ENCODE results near the gene MSI2. TPM values are rescaled to one million over a fixed set of nuclear protein-coding genes. Genes with fewer than 3 reads are reported as not detected.
"Not testable (repeated sequence)": the region's sequence is repeated elsewhere in the genome, so short reads cannot be mapped to it uniquely, and the experiment has no call there.

MSI2 gene
- total and polyA plus RNA-seq, 4 donors: 9.4 to 64.0 (median 30.4) TPM

DNA sequence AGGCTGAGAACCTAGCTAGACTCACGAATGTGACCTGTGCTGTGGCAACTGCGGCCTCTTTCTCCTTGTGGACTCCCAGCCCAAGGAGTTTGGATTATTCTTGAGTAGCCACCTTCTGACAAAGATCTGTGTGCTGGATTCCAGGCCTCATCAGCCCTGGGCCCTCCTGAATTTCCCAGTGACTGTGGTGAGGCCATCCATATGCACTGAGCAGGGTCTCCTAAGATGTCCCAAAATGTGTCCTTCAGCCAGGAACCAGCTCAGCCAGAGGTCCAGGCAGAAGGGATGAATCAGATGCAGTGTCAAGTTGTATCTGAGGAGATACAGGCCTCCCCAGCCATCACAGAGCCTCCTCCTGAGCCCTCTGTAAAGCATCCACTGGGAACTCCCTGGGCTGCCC, 364.3 kb downstream of the MSI2 start:
- 97% methylated on average over 2 of the region's 2 CpGs for WGBS, 2 donors
- Histone ChIP-seq H3K27ac (ENCODE audit: low read depth in 1 of 2, low read length in 1 of 2) (no peak overlapping the region), H3K4me3 (no peak overlapping the region), H3K9me3 (ENCODE audit: control insufficient read depth in 4 of 4, insufficient read depth in 3 of 4, low read length in 3 of 4) (no peaks in the 10 kb centered on the region), H3K27me3 (ENCODE audit: control insufficient read depth in 3 of 3, insufficient read depth in 3 of 3, low read length in 2 of 3) (no peaks in the 10 kb centered on the region), H3K9ac (ENCODE audit: insufficient read depth in 1 of 2, low read length in 2 of 2) (no peak overlapping the region), H3K36me3 (ENCODE audit: control insufficient read depth in 4 of 4, insufficient read depth in 4 of 4, low read length in 4 of 4) (no peaks in the 10 kb centered on the region), H3K4me1 (ENCODE audit: control insufficient read depth in 5 of 5, insufficient read depth in 5 of 5, low read length in 5 of 5) (peaks cover 3 to 25% (median 12%) of the 10 kb centered on the region in 5 donors)
- ATAC-seq (ENCODE audit: insufficient read depth, low FRiP score): no peak
- TF ChIP-seq, protein P1, sequence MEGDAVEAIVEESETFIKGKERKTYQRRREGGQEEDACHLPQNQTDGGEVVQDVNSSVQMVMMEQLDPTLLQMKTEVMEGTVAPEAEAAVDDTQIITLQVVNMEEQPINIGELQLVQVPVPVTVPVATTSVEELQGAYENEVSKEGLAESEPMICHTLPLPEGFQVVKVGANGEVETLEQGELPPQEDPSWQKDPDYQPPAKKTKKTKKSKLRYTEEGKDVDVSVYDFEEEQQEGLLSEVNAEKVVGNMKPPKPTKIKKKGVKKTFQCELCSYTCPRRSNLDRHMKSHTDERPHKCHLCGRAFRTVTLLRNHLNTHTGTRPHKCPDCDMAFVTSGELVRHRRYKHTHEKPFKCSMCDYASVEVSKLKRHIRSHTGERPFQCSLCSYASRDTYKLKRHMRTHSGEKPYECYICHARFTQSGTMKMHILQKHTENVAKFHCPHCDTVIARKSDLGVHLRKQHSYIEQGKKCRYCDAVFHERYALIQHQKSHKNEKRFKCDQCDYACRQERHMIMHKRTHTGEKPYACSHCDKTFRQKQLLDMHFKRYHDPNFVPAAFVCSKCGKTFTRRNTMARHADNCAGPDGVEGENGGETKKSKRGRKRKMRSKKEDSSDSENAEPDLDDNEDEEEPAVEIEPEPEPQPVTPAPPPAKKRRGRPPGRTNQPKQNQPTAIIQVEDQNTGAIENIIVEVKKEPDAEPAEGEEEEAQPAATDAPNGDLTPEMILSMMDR (IDR thresholded peaks at IDR 0.05; ENCODE audit: control extremely low read depth, extremely low read depth): no peak
- no peak for DNase-seq

DNA sequence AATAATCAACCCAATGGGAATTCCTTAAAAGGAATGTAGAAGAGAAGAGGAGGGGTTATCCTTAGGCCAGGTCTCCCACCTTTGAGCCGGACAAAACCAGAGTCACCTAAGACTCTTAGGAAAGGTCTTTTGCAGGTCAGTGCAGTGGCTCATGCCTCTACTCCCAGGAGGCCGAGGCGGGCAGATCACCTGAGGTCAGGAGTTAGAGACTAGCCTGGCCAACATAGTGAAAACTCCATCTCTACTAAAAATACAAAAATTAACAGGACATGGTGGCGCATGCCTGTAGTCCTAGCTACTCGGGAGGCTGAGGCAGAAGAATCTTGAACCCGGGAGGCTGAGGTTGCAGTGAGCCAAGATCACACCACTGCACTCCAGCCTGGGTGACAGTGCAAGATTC, 365.5 kb downstream of the MSI2 start:
- not testable (repeated sequence) for H3K27ac ChIP-seq (ENCODE audit: low read depth in 1 of 2, low read length in 1 of 2); DNase-seq

DNA sequence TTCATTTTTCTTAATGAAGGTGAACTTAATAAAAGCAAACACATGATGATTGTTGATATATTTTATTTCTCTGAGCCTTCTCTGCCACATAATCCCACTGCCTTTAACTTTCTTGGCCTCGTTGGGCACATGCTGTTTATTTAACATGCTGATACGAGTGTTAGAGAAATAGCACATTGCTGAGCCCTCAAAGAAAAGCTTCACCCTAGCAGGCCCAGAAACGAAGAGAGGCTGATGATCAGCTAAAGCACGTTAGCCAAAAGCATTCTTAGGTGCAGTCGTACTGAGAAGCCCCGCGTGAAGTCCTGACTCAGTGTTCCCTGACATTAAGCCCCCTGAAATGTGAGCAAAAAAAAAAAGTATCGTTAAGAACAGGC, 366.0 kb downstream of the MSI2 start:
- H3K9ac ChIP-seq (ENCODE audit: insufficient read depth in 1 of 2, low read length in 2 of 2): no peak overlapping the region
- peak overlapping the region in 1 of 2 donors; percentile 9 for H3K27ac ChIP-seq (ENCODE audit: low read depth in 1 of 2, low read length in 1 of 2)
- no peaks in the 10 kb centered on the region for H3K9me3 ChIP-seq (ENCODE audit: control insufficient read depth in 4 of 4, insufficient read depth in 3 of 4, low read length in 3 of 4)
- DNase-seq (peak in 2 of 3 donors; percentile 55 to 59), ATAC-seq (ENCODE audit: insufficient read depth, low FRiP score) (no peak)
- H3K4me3 ChIP-seq: no peak overlapping the region
- H3K4me1 ChIP-seq (ENCODE audit: control insufficient read depth in 5 of 5, insufficient read depth in 5 of 5, low read length in 5 of 5): peaks cover 3 to 30% (median 12%) of the 10 kb centered on the region in 5 donors
- H3K27me3 ChIP-seq (ENCODE audit: control insufficient read depth in 3 of 3, insufficient read depth in 3 of 3, low read length in 2 of 3): no peaks in the 10 kb centered on the region
- TF ChIP-seq, protein P1 (IDR thresholded peaks at IDR 0.05; ENCODE audit: control extremely low read depth, extremely low read depth): no peak
- WGBS, 2 donors: 60 to 69% methylated on average over 8 of the region's 8 CpGs
- no peaks in the 10 kb centered on the region for H3K36me3 ChIP-seq (ENCODE audit: control insufficient read depth in 4 of 4, insufficient read depth in 4 of 4, low read length in 4 of 4)

More for the DNA sequence above, 365.5 kb downstream of the MSI2 start:
- H3K36me3 ChIP-seq (ENCODE audit: control insufficient read depth in 4 of 4, insufficient read depth in 4 of 4, low read length in 4 of 4); H3K9ac ChIP-seq (ENCODE audit: insufficient read depth in 1 of 2, low read length in 2 of 2); ATAC-seq (ENCODE audit: insufficient read depth, low FRiP score); H3K27me3 ChIP-seq (ENCODE audit: control insufficient read depth in 3 of 3, insufficient read depth in 3 of 3, low read length in 2 of 3); H3K4me3 ChIP-seq; H3K9me3 ChIP-seq (ENCODE audit: control insufficient read depth in 4 of 4, insufficient read depth in 3 of 4, low read length in 3 of 4): not testable (repeated sequence)
- WGBS, 2 donors: 96 to 97% methylated on average over 6 of the region's 6 CpGs
- H3K4me1 ChIP-seq (ENCODE audit: control insufficient read depth in 5 of 5, insufficient read depth in 5 of 5, low read length in 5 of 5): peaks cover 3 to 30% (median 12%) of the 10 kb centered on the region in 5 donors

DNA sequence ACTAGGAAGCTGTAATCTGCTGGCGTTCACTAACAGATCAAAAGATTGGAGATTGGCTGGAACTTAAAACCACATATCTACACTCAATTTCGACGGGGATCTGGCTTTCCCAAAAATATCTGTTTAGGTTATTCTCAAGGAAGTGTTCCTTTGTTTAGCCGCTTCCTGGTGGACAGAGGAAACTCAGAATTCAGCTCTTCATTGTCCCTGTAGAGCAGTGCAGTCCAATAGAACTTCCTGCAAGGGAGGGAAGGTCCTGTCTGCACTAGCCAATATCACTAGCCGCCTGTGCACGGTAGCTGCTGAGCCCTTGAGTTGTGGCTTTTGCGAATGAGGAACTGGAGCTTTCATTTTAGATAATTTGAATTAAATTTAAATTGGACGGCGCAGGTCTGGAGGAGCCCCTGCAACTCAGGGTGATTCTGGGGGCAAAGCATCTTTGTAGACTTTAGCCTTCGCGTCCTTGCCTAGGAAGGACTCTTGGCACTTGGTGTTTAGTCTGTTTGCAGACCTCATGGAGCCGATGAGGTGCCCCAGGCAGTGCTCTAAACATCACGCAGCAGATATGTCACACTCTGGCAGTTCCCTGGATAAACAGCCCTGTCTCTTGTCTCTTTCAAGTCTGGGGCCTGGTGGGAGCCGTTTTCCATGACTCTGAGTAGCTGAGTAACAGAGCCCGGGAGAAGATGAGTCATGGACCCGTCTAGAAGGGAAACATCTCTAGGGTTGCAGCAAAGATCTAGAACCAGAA, 366.5 kb downstream of the MSI2 start:
- ATAC-seq (ENCODE audit: insufficient read depth, low FRiP score) (no peak), DNase-seq (peak; percentile 33 to 69 (median 60))
- Histone ChIP-seq H3K4me1 (ENCODE audit: control insufficient read depth in 5 of 5, insufficient read depth in 5 of 5, low read length in 5 of 5) (peaks cover 3 to 30% (median 12%) of the 10 kb centered on the region in 5 donors), H3K9me3 (ENCODE audit: control insufficient read depth in 4 of 4, insufficient read depth in 3 of 4, low read length in 3 of 4) (no peaks in the 10 kb centered on the region), H3K9ac (ENCODE audit: insufficient read depth in 1 of 2, low read length in 2 of 2) (no peak overlapping the region), H3K27me3 (ENCODE audit: control insufficient read depth in 3 of 3, insufficient read depth in 3 of 3, low read length in 2 of 3) (no peaks in the 10 kb centered on the region), H3K4me3 (no peak overlapping the region), H3K36me3 (ENCODE audit: control insufficient read depth in 4 of 4, insufficient read depth in 4 of 4, low read length in 4 of 4) (no peaks in the 10 kb centered on the region), H3K27ac (ENCODE audit: low read depth in 1 of 2, low read length in 1 of 2) (peak overlapping the region; percentile 9 to 28)
- WGBS, 2 donors: 51 to 64% methylated on average over 16 of the region's 16 CpGs
- TF ChIP-seq, protein P1 (IDR thresholded peaks at IDR 0.05; ENCODE audit: control extremely low read depth, extremely low read depth): no peak
